Endothelial cell of umbilical vein (primary cell): ENCODE data around the gene TLR6. TPM values are rescaled to one million over a fixed set of nuclear protein-coding genes. Genes with fewer than 3 reads are reported as not detected.

ENCODE experiments used
- BruUV-seq: library from RNA; stranded (reverse); fragments of 400-500 nt; replicated peaks from 2 replicates; lab custom pipeline; 2021; lab: Mats Ljungman, UMichigan
- CTCF ChIA-PET: fragments of 300-600, 350-600 bp; sonication (Branson Sonifier 250); formaldehyde crosslinking; loops from one replicate; lab custom pipeline; 2021; ENCODE audit warnings: antibody characterized with exemption, inconsistent platforms; lab: Charles Lee
- POLR2A ChIA-PET: fragments of 300-600, 350-600 bp; sonication (Branson Sonifier 250); formaldehyde crosslinking; loops from one replicate; lab custom pipeline; 2021; ENCODE audit warnings: antibody characterized with exemption, inconsistent platforms; lab: Charles Lee
- DNase-seq: peaks from one replicate; pipeline ENCODE4 v3.0.0-alpha.2; 2011; ENCODE audit warnings: low read depth, low spot score
- FAIRE-seq: peaks from 2 replicates; lab custom pipeline; 2011; peaks lifted over from hg19 to GRCh38; lab: Jason Lieb, UNC
- H2AFZ ChIP-seq: 2 replicates; pipeline ENCODE4 v1.6.0; 2012; ENCODE audit warnings: low read depth, low read length, control low read depth, inconsistent platforms
- H3K27ac ChIP-seq: 2 replicates; pipeline ENCODE4 v1.5.1; 2011; ENCODE audit warnings: low read depth, mild to moderate bottlenecking, control low read depth, low read length, moderate library complexity; ENCODE audit not compliant: insufficient read depth
- H3K27me3 ChIP-seq, 2 experiments: 2 replicates each; pipeline versions ENCODE4 v1.6.0 to v1.6.1; 2011; ENCODE audit warnings: low read length in 2 of 2, mixed read lengths in 1 of 2; ENCODE audit not compliant: control insufficient read depth in 2 of 2, insufficient read depth in 2 of 2
- H3K36me3 ChIP-seq, 2 experiments: 2 replicates in 1 of 2; 3 replicates in 1 of 2; pipeline ENCODE4 v1.5.1; 2011; ENCODE audit warnings: low read length in 2 of 2, mild to moderate bottlenecking in 1 of 2, moderate library complexity in 1 of 2; ENCODE audit not compliant: control insufficient read depth in 2 of 2, insufficient read depth in 2 of 2; ENCODE audit errors: extremely low read depth in 1 of 2
- H3K4me1 ChIP-seq: 3 replicates; pipeline ENCODE4 v1.5.1; 2011; ENCODE audit warnings: mild to moderate bottlenecking, low read length; ENCODE audit not compliant: control insufficient read depth, insufficient read depth; ENCODE audit errors: extremely low read depth
- H3K4me2 ChIP-seq: 2 replicates; pipeline ENCODE4 v1.6.1; 2011; ENCODE audit warnings: low read length, control low read depth, mixed read lengths; ENCODE audit not compliant: insufficient read depth
- H3K4me3 ChIP-seq, 3 experiments: fragments of 200-600 bp in 1 of 3; sonication (generic), shearing (Covaris generic) in 1 of 3; replicated peaks in 1 of 3; 2 replicates each; pipeline ENCODE4 v1.5.1; 2011 to 2016; ENCODE audit warnings: control low read depth in 3 of 3, low read length in 3 of 3, mild to moderate bottlenecking in 2 of 3, inconsistent platforms in 1 of 3, low read depth in 1 of 3, moderate library complexity in 1 of 3; ENCODE audit not compliant: insufficient read depth in 1 of 3
- H3K79me2 ChIP-seq: 2 replicates; pipeline ENCODE4 v1.6.0; 2012; ENCODE audit warnings: low read length, inconsistent platforms; ENCODE audit not compliant: control insufficient read depth, insufficient read depth
- H3K9ac ChIP-seq: replicated peaks from 2 replicates; pipeline ENCODE3; 2011; ENCODE audit warnings: low read length, control low read depth; ENCODE audit not compliant: insufficient read depth; ENCODE audit errors: extremely low read depth
- H3K9me1 ChIP-seq: replicated peaks from 3 replicates; pipeline ENCODE4 v1.6.0; 2011; ENCODE audit warnings: mild to moderate bottlenecking, low read length; ENCODE audit not compliant: control insufficient read depth, insufficient read depth; ENCODE audit errors: extremely low read depth
- H3K9me3 ChIP-seq: replicated peaks from 2 replicates; pipeline ENCODE4 v1.5.1; 2012; ENCODE audit warnings: low read length, inconsistent platforms; ENCODE audit not compliant: control insufficient read depth, insufficient read depth
- H4K20me1 ChIP-seq: replicated peaks from 2 replicates; pipeline ENCODE3; 2011; ENCODE audit warnings: mild to moderate bottlenecking, low read length; ENCODE audit not compliant: control insufficient read depth, insufficient read depth; ENCODE audit errors: extremely low read depth
- CTCF ChIP-seq, 2 donors: IDR thresholded peaks; 1 replicate in 1 of 2; 2 replicates in 1 of 2; pipeline ENCODE4 v1.5.1; 2011; ENCODE audit warnings: low read length in 2 of 2, mild to moderate bottlenecking in 2 of 2, moderate library complexity in 2 of 2, control low read depth in 1 of 2, inconsistent platforms in 1 of 2, low read depth in 1 of 2; ENCODE audit not compliant: insufficient read depth in 1 of 2; ENCODE audit errors: extremely low read depth in 1 of 2
- EZH2 ChIP-seq: IDR thresholded peaks from 2 replicates; pipeline ENCODE4 v1.6.1; 2012; ENCODE audit warnings: borderline replicate concordance, low read depth, mild to moderate bottlenecking, moderate library complexity, low read length, inconsistent platforms; ENCODE audit not compliant: severe bottlenecking
- FOS ChIP-seq: IDR thresholded peaks from 2 replicates; pipeline ENCODE4 v1.6.1; 2011; ENCODE audit warnings: mild to moderate bottlenecking, low read length, moderate library complexity, borderline replicate concordance; ENCODE audit not compliant: insufficient read depth
- GATA2 ChIP-seq: IDR thresholded peaks from 2 replicates; pipeline ENCODE4 v1.7.0; 2011; ENCODE audit warnings: low read depth, mild to moderate bottlenecking, moderate library complexity, mixed read lengths, low read length; ENCODE audit not compliant: insufficient read length, insufficient read depth
- JUN ChIP-seq: IDR thresholded peaks from 2 replicates; pipeline ENCODE4 v1.6.1; 2011; ENCODE audit warnings: borderline replicate concordance, low read depth; ENCODE audit not compliant: insufficient read length, insufficient read depth
- MYC ChIP-seq: IDR thresholded peaks from one replicate; pipeline ENCODE4 v1.6.1; 2011; ENCODE audit warnings: mild to moderate bottlenecking, low read depth, low read length
- POLR2A ChIP-seq: IDR thresholded peaks from 2 replicates; pipeline ENCODE4 v1.6.1; 2012; ENCODE audit warnings: low read depth, mild to moderate bottlenecking, control low read depth, low read length
- POLR2AphosphoS5 ChIP-seq: IDR thresholded peaks from 2 replicates; pipeline ENCODE4 v1.6.1; 2012; ENCODE audit warnings: low read depth, mild to moderate bottlenecking, control low read depth, low read length, moderate library complexity; ENCODE audit not compliant: insufficient read depth
- dilution Hi-C: fragments of 300-500 bp; cut with MboI; formaldehyde crosslinking; loops from one replicate; pipeline ENCODE4 v1.15.0; 2019; ENCODE audit warnings: low sequenced_read_pairs; ENCODE audit not compliant: extremely low pct_ligation_motif_present
- intact Hi-C: fragments of 100-400 bp; cut with micrococcal nuclease; formaldehyde crosslinking; loops from one replicate; pipeline ENCODE4 v1.10.0; 2022
- polyA plus RNA-seq, 4 experiments: library from polyadenylated mRNA; depleted of rRNA in 3 of 4; stranded (reverse) in 3 of 4; unstranded in 1 of 4; fragments of >200 nt; gene quantifications; 2 replicates each; pipeline versions ENCODE4 v1.2.1 to v1.2.3, GENCODE V29; 2011 to 2012; ENCODE audit warnings: missing spikeins in 1 of 4
- total RNA-seq: library from RNA; stranded (reverse); gene quantifications from 2 replicates; pipeline ENCODE4 v1.2.3, GENCODE V29; 2021
- TF ChIP-seq, protein P1 (sequence below): IDR thresholded peaks from 2 replicates; pipeline ENCODE4 v1.6.1; 2011; ENCODE audit not compliant: insufficient read depth, insufficient read length

The TLR6 gene
- total and polyA plus RNA-seq, 2 donors (not counting 3 experiments of a cell fraction or from before 2014, with no cell fraction given), result 0.19 to 1.7 TPM

DNA sequence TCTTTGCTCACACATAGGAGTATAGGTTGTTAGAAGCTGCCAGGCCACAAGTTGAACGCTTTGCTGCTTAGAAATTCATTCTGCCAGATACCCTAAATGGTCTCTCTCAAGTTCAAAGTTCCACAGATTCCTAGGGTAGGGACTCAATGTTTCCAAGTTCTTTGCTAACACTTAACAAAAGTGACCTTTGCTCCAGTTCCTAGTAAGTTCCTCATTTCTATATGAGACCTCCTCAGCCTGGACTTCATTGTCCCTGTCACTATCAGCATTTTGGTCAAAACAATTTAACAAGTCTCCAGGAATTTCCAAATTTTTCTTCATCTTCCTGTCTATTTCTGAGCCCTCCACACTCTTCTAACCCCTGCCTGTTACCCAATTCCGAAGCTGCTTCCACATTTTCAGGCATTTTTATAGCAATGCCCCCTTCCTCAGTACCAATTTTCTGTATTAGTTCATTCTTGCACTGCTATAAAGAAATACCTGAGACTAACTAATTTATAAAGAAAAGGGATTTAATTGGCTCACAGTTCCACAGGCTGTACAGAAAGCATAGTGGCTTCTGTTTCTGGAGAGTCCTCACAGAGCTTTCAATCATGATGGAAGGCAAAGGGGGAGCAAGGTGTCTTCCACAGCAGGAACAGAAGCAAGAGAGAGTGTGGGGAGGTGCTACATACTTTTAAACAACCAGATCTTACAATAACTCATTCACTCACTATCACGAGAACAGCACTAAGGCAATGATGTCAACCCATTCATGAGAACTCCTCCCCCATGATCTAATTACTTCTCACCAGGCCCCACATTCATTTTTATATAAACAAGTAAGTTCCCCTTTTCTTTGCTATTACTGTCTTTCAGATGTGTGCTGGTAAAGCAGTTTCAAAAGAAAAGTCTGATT lies 40.5 kb downstream of the TLR6 start:
- no peak for TF ChIP-seq POLR2A
- TF ChIP-seq GATA2, result no peak
- TF ChIP-seq MYC, result no peak
- TF ChIP-seq EZH2, result no peak
- no peak for TF ChIP-seq JUN
- no peak for TF ChIP-seq CTCF (IDR thresholded peaks at IDR 0.05; ENCODE audit: extremely low read depth in 1 of 2, insufficient read depth in 1 of 2, low read depth in 1 of 2, low read length in 2 of 2)
- TF ChIP-seq, protein P1, sequence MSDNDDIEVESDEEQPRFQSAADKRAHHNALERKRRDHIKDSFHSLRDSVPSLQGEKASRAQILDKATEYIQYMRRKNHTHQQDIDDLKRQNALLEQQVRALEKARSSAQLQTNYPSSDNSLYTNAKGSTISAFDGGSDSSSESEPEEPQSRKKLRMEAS, result no peak
- no peak for TF ChIP-seq POLR2AphosphoS5
- no peak for TF ChIP-seq FOS
- DNase-seq, result no peak
- BruUV-seq, result no TSS peak

More for the DNA sequence above, 40.5 kb downstream of the TLR6 start:
- Histone ChIP-seq H3K36me3 (no peaks in the 10 kb centered on the region), H2AFZ (no peak overlapping the region), H3K4me3 (no peak overlapping the region), H3K4me1 (no peaks in the 10 kb centered on the region), H3K9ac (no peak overlapping the region), H3K9me3 (no peaks in the 10 kb centered on the region), H3K27ac (no peak overlapping the region), H3K9me1 (no peaks in the 10 kb centered on the region), H3K79me2 (no peaks in the 10 kb centered on the region), H3K4me2 (no peak overlapping the region), H3K27me3 (peaks cover 12 to 19% of the 10 kb centered on the region in 2 experiments), H4K20me1 (no peaks in the 10 kb centered on the region)
- intact Hi-C loops, result no loop called here
- dilution Hi-C loops, result no loop called here
- no peak for FAIRE-seq
- ChIA-PET POLR2A (no interaction called here), CTCF (interaction anchor here (0.6 to 1.2 kb wide), 6 partner anchors 11 to 57 kb away, joined by 3 to 4 read pairs (median 3); partner anchors contain the start of genes TLR1 and TLR10)
